ENCODE data around the gene KLHDC9. TPM values are rescaled to one million over a fixed set of nuclear protein-coding genes. Genes with fewer than 3 reads are reported as not detected.
"Not testable (repeated sequence)": the region's sequence is repeated elsewhere in the genome, so short reads cannot be mapped to it uniquely, and the experiment has no call there.

Gene KLHDC9, protein sequence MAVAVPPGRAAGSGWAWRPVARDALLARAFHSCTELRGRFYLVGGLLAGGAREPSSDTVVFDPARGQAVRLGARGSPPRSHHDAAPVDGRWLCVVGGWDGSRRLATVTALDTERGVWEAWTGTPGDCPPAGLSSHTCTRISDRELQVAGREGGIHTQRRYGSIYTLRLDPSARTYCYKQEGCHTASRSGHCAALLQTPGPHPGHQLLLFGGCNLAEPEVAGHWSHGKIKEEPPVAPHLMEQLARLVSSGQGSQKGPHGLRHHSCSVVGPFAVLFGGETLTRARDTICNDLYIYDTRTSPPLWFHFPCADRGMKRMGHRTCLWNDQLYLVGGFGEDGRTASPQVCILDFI
- polyA plus RNA-seq, result 1 to 10 TPM; 1.8 to 2.5 TPM

DNA sequence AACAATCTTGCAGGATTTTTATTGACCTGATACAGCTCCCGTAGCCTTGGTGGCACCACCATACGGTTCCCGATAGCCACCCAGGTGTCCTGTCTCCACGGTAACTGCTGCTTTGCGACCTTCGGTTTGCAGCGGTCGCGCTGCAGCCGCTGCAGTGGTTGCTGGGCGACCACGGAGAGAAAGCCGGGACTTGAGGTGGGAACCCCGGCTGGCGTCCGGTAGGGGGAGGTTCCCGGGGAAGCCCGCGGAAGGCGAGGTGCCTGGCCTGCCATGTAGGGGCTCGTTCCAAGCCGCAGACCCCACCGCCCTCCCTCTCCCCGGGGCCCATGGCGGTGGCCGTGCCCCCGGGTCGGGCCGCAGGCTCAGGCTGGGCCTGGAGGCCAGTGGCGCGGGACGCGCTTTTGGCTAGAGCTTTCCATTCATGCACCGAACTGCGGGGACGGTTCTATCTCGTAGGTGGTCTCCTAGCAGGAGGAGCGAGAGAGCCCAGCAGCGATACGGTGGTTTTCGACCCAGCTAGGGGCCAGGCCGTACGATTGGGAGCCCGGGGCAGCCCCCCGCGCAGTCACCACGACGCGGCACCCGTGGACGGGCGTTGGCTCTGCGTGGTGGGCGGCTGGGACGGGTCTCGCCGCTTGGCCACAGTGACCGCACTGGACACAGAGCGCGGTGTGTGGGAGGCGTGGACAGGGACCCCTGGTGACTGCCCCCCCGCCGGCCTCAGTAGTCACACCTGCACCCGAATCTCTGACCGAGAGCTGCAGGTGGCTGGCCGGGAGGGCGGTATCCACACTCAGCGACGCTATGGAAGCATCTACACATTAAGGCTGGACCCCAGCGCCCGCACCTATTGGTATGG lies at the start of gene KLHDC9:
Gene KLHDC9, plus strand, starts transcription at position 152 of the 859 bp plus-strand sequence. Its CDS starts 175 bp downstream, at position 327.
- Histone ChIP-seq H3K4me3 (ENCODE audit: low read depth in 1 of 2, low read length in 2 of 2) (peak within 1 kb of the TSS; percentile 52 to 70), H3K36me3 (ENCODE audit: control insufficient read depth in 2 of 2, insufficient read depth in 2 of 2, low read length in 1 of 2) (peaks cover 0 to 8% of the 10 kb centered on the region in 2 donors), H3K27ac (ENCODE audit: low read depth in 2 of 2, low read length in 1 of 2) (peak within 1 kb of the TSS; percentile 62 to 81), H3K4me1 (ENCODE audit: control insufficient read depth in 2 of 2, insufficient read depth in 2 of 2, low read length in 1 of 2) (peaks cover 0 to 14% of the 10 kb centered on the region in 2 donors), H3K9me3 (ENCODE audit: control insufficient read depth in 2 of 2, insufficient read depth in 1 of 2, low read depth in 1 of 2, low read length in 1 of 2) (peaks cover 0 to 2% of the 10 kb centered on the region in 2 donors), H3K27me3 (ENCODE audit: control insufficient read depth in 1 of 2, insufficient read depth in 2 of 2, low read length in 2 of 2) (no peaks in the 10 kb centered on the region)
- WGBS, 2 donors, result 6 to 7% methylated on average over 63 to 71 of the region's 71 CpGs

DNA sequence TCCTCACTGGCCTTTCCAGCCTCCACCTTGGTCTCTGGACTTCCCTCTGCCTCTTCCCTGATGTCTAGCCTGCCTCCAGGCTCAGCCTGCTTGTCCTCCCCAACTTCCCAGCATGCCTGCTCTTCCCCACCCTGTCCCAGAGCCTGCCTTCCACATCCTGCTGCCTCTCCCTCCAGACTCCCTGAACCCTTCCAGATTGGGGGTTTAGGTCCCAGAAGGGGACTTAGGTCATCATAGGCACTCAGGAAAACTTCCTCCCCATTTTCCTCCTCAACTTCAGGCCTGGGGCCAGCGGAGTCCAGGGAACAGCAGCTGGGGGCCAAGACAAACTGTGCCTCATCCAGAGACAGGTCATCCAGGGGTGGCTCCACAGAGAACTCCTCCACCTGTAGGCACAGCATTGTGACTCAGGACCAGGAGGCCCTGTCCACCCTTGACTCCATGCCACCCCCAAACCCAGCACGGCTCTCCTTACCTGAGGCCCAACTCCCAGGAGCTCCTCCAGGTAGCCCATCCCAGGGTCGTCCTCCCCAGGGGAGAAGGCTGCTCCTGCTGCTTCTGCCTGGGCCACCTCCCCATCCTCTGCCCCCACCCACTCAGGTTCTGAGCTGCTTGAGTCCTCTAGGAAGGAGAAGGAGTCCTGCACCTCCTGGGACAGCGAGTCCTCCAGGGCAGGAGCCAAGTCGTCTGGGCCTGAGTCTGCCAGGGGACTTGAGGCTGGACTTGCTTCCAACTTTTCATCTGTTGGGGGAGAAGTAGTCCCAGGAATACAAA lies 49.0 kb upstream of the KLHDC9 start:
- H3K9me3 ChIP-seq (ENCODE audit: control insufficient read depth in 2 of 2, insufficient read depth in 1 of 2, low read depth in 1 of 2, low read length in 1 of 2), result no peaks in the 10 kb centered on the region
- no peak overlapping the region for H3K4me3 ChIP-seq (ENCODE audit: low read depth in 1 of 2, low read length in 2 of 2)
- WGBS, 2 donors, result 91% methylated on average over 5 of the region's 5 CpGs
- no peak overlapping the region for H3K27ac ChIP-seq (ENCODE audit: low read depth in 2 of 2, low read length in 1 of 2)
- H3K27me3 ChIP-seq (ENCODE audit: control insufficient read depth in 1 of 2, insufficient read depth in 2 of 2, low read length in 2 of 2), result no peaks in the 10 kb centered on the region
- H3K4me1 ChIP-seq (ENCODE audit: control insufficient read depth in 2 of 2, insufficient read depth in 2 of 2, low read length in 1 of 2), result peaks cover 0 to 4% of the 10 kb centered on the region in 2 donors
- peaks cover 3 to 27% of the 10 kb centered on the region in 2 donors for H3K36me3 ChIP-seq (ENCODE audit: control insufficient read depth in 2 of 2, insufficient read depth in 2 of 2, low read length in 1 of 2)

DNA sequence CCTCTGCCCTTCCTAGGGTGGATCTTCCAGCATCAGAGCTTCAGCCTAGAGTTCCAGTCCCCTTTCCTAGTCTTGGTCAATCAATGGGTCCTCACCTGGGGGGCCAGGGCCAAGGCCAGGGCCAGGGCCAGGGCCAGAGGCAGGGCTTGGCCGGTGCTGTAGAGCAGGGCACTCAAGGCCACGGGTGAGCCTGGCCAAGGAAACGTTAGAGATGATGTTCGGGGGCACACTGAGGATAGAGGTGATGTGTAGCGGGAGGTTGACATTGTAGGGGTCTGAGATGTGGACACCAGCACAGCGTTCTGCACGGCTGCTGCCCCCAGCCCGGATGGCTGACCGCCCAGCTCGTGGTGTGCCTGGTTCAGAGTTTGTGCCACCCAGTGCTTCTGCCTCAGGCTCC lies 46.9 kb upstream of the KLHDC9 start:
- peaks cover 4 to 31% of the 10 kb centered on the region in 2 donors for H3K36me3 ChIP-seq (ENCODE audit: control insufficient read depth in 2 of 2, insufficient read depth in 2 of 2, low read length in 1 of 2)
- WGBS, 2 donors, result 88 to 95% methylated on average over 10 of the region's 10 CpGs
- no peaks in the 10 kb centered on the region for H3K9me3 ChIP-seq (ENCODE audit: control insufficient read depth in 2 of 2, insufficient read depth in 1 of 2, low read depth in 1 of 2, low read length in 1 of 2)

DNA sequence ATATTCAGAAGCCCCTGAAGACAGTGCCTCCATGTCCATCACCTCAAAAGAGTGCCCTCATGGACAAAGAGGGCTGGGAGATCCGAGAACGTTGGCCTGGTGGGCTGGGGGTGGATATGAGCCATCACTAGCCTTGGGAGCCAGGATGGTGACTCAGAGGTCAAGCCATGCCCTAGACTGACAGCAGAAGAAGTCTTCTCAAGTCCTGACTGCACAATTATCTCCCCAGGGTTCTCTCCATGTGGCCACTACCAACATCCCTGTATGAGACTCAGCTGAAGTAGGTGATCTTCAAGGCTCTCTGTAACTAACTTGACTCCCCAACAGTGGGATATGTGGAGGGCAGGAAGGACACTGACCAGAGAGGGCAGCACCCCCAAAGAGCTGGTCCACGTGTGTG lies 45.3 kb upstream of the KLHDC9 start:
- H3K27me3 ChIP-seq (ENCODE audit: control insufficient read depth in 1 of 2, insufficient read depth in 2 of 2, low read length in 2 of 2), result no peaks in the 10 kb centered on the region
- no peaks in the 10 kb centered on the region for H3K9me3 ChIP-seq (ENCODE audit: control insufficient read depth in 2 of 2, insufficient read depth in 1 of 2, low read depth in 1 of 2, low read length in 1 of 2)
- no peak overlapping the region for H3K27ac ChIP-seq (ENCODE audit: low read depth in 2 of 2, low read length in 1 of 2)
- peaks cover 6 to 31% of the 10 kb centered on the region in 2 donors for H3K36me3 ChIP-seq (ENCODE audit: control insufficient read depth in 2 of 2, insufficient read depth in 2 of 2, low read length in 1 of 2)
- 78 to 83% methylated on average over 3 of the region's 3 CpGs for WGBS, 2 donors
- H3K4me3 ChIP-seq (ENCODE audit: low read depth in 1 of 2, low read length in 2 of 2), result no peak overlapping the region
- H3K4me1 ChIP-seq (ENCODE audit: control insufficient read depth in 2 of 2, insufficient read depth in 2 of 2, low read length in 1 of 2), result peaks cover 0 to 4% of the 10 kb centered on the region in 2 donors

More for the DNA sequence above, 46.9 kb upstream of the KLHDC9 start:
- no peak overlapping the region for H3K4me3 ChIP-seq (ENCODE audit: low read depth in 1 of 2, low read length in 2 of 2)
- no peak overlapping the region for H3K27ac ChIP-seq (ENCODE audit: low read depth in 2 of 2, low read length in 1 of 2)
- H3K4me1 ChIP-seq (ENCODE audit: control insufficient read depth in 2 of 2, insufficient read depth in 2 of 2, low read length in 1 of 2), result peaks cover 0 to 4% of the 10 kb centered on the region in 2 donors
- no peaks in the 10 kb centered on the region for H3K27me3 ChIP-seq (ENCODE audit: control insufficient read depth in 1 of 2, insufficient read depth in 2 of 2, low read length in 2 of 2)

DNA sequence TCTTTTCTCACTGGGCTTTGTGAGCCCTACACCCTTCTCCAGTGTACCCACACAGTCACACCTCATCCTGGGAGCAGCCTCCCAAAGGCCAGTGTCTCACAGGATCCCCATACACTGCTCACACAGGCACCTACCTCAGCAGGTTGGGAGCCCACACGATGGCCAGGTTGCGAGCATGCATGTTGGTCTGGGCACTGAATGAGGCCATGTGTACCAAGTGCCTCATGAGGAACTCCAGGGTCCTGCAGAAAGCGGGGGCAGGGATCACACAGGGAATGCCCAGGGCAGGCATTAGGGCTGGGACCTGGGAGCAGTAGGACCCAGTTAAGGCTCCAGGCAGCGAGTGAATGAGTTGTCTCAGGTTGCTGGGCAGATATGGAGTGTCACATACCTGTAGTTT lies 43.9 kb upstream of the KLHDC9 start:
- H3K4me3 ChIP-seq (ENCODE audit: low read depth in 1 of 2, low read length in 2 of 2), result no peak overlapping the region
- no peaks in the 10 kb centered on the region for H3K27me3 ChIP-seq (ENCODE audit: control insufficient read depth in 1 of 2, insufficient read depth in 2 of 2, low read length in 2 of 2)
- H3K4me1 ChIP-seq (ENCODE audit: control insufficient read depth in 2 of 2, insufficient read depth in 2 of 2, low read length in 1 of 2), result no peaks in the 10 kb centered on the region
- WGBS, 2 donors, result 86 to 91% methylated on average over 4 of the region's 4 CpGs
- H3K9me3 ChIP-seq (ENCODE audit: control insufficient read depth in 2 of 2, insufficient read depth in 1 of 2, low read depth in 1 of 2, low read length in 1 of 2), result no peaks in the 10 kb centered on the region
- H3K36me3 ChIP-seq (ENCODE audit: control insufficient read depth in 2 of 2, insufficient read depth in 2 of 2, low read length in 1 of 2), result peaks cover 6 to 21% of the 10 kb centered on the region in 2 donors
- no peak overlapping the region for H3K27ac ChIP-seq (ENCODE audit: low read depth in 2 of 2, low read length in 1 of 2)

DNA sequence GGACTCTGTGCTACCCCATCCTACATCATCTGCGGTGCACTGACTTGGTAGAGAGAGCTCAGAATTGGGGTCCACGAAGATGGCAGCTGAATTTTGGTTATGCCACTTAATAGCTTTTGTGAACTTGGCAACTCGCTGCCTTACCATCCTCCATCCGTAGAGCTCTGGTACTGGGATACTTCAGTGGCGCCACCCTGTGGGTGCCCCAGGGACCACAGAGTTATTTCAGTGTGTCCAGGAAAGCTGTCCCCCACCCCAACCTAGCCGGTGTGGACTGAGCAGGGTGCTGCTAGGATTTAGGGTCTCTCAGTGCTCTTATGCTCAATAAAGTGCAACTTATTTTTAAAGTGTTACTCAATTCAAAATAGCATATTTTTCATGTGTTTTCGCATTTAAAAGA lies 43.4 kb upstream of the KLHDC9 start:
- WGBS, 2 donors, result 78 to 85% methylated on average over 7 of the region's 7 CpGs
- H3K4me3 ChIP-seq (ENCODE audit: low read depth in 1 of 2, low read length in 2 of 2), result no peak overlapping the region
- H3K27ac ChIP-seq (ENCODE audit: low read depth in 2 of 2, low read length in 1 of 2), result no peak overlapping the region
- H3K4me1 ChIP-seq (ENCODE audit: control insufficient read depth in 2 of 2, insufficient read depth in 2 of 2, low read length in 1 of 2), result no peaks in the 10 kb centered on the region
- H3K27me3 ChIP-seq (ENCODE audit: control insufficient read depth in 1 of 2, insufficient read depth in 2 of 2, low read length in 2 of 2), result no peaks in the 10 kb centered on the region
- H3K9me3 ChIP-seq (ENCODE audit: control insufficient read depth in 2 of 2, insufficient read depth in 1 of 2, low read depth in 1 of 2, low read length in 1 of 2), result no peaks in the 10 kb centered on the region
- peaks cover 6 to 18% of the 10 kb centered on the region in 2 donors for H3K36me3 ChIP-seq (ENCODE audit: control insufficient read depth in 2 of 2, insufficient read depth in 2 of 2, low read length in 1 of 2)

DNA sequence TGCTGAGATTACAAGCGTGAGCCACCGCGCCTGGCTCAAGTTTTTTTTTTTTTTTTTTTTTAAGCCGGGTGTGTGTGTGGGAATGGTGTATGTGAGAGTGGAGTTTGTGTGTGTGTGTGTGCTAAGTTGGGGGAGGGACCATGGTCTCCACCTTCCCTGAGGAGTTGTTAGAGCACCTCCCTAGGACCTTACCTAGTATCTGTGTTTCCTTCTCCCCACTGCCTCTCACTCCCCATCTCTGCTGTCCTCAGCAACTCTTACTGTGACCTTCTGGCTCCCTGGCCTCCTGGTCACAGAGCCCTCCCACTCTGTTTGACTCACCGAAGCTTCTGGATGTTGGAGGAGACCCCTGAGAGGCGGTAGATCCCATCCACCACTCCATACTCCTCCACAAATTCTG lies 38.9 kb upstream of the KLHDC9 start:
- H3K27me3 ChIP-seq (ENCODE audit: control insufficient read depth in 1 of 2, insufficient read depth in 2 of 2, low read length in 2 of 2), result no peaks in the 10 kb centered on the region
- peaks cover 3% of the 10 kb centered on the region in 2 donors for H3K36me3 ChIP-seq (ENCODE audit: control insufficient read depth in 2 of 2, insufficient read depth in 2 of 2, low read length in 1 of 2)
- H3K4me1 ChIP-seq (ENCODE audit: control insufficient read depth in 2 of 2, insufficient read depth in 2 of 2, low read length in 1 of 2), result no peaks in the 10 kb centered on the region
- no peak overlapping the region for H3K4me3 ChIP-seq (ENCODE audit: low read depth in 1 of 2, low read length in 2 of 2)
- 79 to 82% methylated on average over 6 of the region's 6 CpGs for WGBS, 2 donors
- no peaks in the 10 kb centered on the region for H3K9me3 ChIP-seq (ENCODE audit: control insufficient read depth in 2 of 2, insufficient read depth in 1 of 2, low read depth in 1 of 2, low read length in 1 of 2)
- no peak overlapping the region for H3K27ac ChIP-seq (ENCODE audit: low read depth in 2 of 2, low read length in 1 of 2)

DNA sequence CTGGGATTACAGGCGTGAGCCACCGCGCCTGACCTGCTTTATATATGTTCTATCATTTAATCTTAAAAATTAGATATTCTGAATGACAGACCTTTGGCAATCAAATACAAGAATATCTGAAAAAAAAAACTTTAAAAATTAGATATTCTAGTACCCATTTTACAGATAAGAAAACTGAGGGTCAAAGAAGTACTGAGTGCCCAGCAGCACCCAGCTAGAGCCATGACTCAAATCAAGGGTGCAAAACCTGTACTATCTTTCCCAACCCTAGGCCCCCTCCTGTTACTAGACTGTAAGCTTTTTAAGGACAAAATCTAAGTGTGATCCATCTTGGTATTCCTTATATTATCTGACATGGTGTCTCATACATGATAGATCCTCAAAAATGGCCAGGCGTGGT lies 36.7 kb upstream of the KLHDC9 start:
- Histone ChIP-seq H3K36me3 (ENCODE audit: control insufficient read depth in 2 of 2, insufficient read depth in 2 of 2, low read length in 1 of 2) (peaks cover 0 to 1% of the 10 kb centered on the region in 2 donors), H3K4me3 (ENCODE audit: low read depth in 1 of 2, low read length in 2 of 2) (no peak overlapping the region), H3K27ac (ENCODE audit: low read depth in 2 of 2, low read length in 1 of 2) (no peak overlapping the region), H3K4me1 (ENCODE audit: control insufficient read depth in 2 of 2, insufficient read depth in 2 of 2, low read length in 1 of 2) (no peaks in the 10 kb centered on the region), H3K9me3 (ENCODE audit: control insufficient read depth in 2 of 2, insufficient read depth in 1 of 2, low read depth in 1 of 2, low read length in 1 of 2) (no peaks in the 10 kb centered on the region), H3K27me3 (ENCODE audit: control insufficient read depth in 1 of 2, insufficient read depth in 2 of 2, low read length in 2 of 2) (no peaks in the 10 kb centered on the region)
- 91 to 93% methylated on average over 4 of the region's 4 CpGs for WGBS, 2 donors

DNA sequence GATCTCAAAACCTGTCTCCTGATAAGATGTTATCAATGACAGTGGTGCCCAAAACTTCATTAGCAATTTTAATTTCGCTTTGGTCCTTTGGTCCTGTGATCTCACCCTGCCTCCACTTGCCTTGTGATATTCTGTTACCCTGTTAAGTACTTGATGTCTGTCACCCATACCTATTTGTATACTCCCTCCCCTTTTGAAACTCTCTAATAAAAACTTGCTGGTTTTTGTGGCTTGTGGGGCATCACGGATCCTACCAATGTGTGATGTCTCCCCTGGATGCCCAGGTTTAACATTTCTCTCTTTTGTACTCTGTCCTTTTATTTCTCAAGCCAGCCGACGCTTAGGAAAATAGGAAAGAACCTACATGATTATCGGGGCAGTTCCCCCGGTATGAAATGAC lies 34.2 kb upstream of the KLHDC9 start:
- not testable (repeated sequence) for H3K27me3 ChIP-seq (ENCODE audit: control insufficient read depth in 1 of 2, insufficient read depth in 2 of 2, low read length in 2 of 2); H3K27ac ChIP-seq (ENCODE audit: low read depth in 2 of 2, low read length in 1 of 2); H3K36me3 ChIP-seq (ENCODE audit: control insufficient read depth in 2 of 2, insufficient read depth in 2 of 2, low read length in 1 of 2); H3K4me3 ChIP-seq (ENCODE audit: low read depth in 1 of 2, low read length in 2 of 2); H3K9me3 ChIP-seq (ENCODE audit: control insufficient read depth in 2 of 2, insufficient read depth in 1 of 2, low read depth in 1 of 2, low read length in 1 of 2); H3K4me1 ChIP-seq (ENCODE audit: control insufficient read depth in 2 of 2, insufficient read depth in 2 of 2, low read length in 1 of 2)
- WGBS, 2 donors, result 54 to 61% methylated on average over 6 of the region's 6 CpGs
